ENCODE data around the gene UNC119B. TPM values are rescaled to one million over a fixed set of nuclear protein-coding genes. Genes with fewer than 3 reads are reported as not detected.

UNC119B gene
- total and polyA plus RNA-seq, 4 donors = 3.8 to 24.8 (median 11.8) TPM

GRCh38 chr12:120705618-120706017 is 4.6 kb upstream of the UNC119B start:
- H3K27me3 ChIP-seq (ENCODE audit: control insufficient read depth in 4 of 4, insufficient read depth in 4 of 4, low read length in 3 of 4) = no peaks in the 10 kb centered on the region
- TF ChIP-seq HNF4A (conservative IDR thresholded peaks at IDR 0.05) = peak in 1 of 2 donors; percentile 16
- peak in 1 of 2 donors; percentile 30 for TF ChIP-seq RXRA (IDR thresholded peaks at IDR 0.05)
- no peak for TF ChIP-seq TAF1 (conservative IDR thresholded peaks at IDR 0.05)
- TF ChIP-seq YY1 (IDR thresholded peaks at IDR 0.05) = peak; percentile 12
- WGBS = 45% methylated on average over 1 of the region's 1 CpG
- H3K36me3 ChIP-seq (ENCODE audit: control insufficient read depth in 4 of 4, insufficient read depth in 3 of 4, low read depth in 1 of 4, low read length in 3 of 4) = peaks cover 0 to 15% (median 6%) of the 10 kb centered on the region in 4 donors
- H3K9ac ChIP-seq (ENCODE audit: low read depth in 1 of 2, low read length in 2 of 2) = no peak overlapping the region
- peaks cover 2 to 9% (median 5%) of the 10 kb centered on the region in 4 donors for H3K4me1 ChIP-seq (ENCODE audit: control insufficient read depth in 4 of 4, insufficient read depth in 4 of 4, low read length in 3 of 4)
- no peak overlapping the region for H3K4me3 ChIP-seq (ENCODE audit: low read depth in 1 of 3, low read length in 3 of 3)
- no peak overlapping the region for H3K27ac ChIP-seq (ENCODE audit: low read depth in 1 of 2, low read length in 2 of 2)
- no peaks in the 10 kb centered on the region for H3K9me3 ChIP-seq (ENCODE audit: control insufficient read depth in 4 of 4, low read length in 3 of 4)
- no peak for DNase-seq (ENCODE audit: low spot score)

DNA sequence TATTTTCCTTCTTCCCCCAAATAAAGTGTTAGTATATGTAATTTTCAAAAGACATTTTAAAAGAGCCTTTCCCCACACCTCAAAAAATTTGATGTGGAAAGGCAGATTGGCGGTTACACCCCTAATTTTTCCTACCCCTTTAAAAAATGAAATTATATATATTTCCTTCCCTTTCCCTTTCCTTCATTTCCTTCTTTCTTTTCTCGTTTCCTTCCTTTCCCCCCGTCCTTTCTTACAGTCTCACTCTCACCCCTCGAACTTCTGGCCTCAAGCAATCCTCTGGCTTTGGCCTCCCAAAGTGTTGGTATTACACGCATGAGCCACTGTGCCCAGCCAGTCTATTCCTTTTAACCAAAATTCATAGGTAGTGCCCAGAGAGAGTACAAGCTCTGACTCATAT is 4.2 kb upstream of the UNC119B start:
- WGBS = 87% methylated on average over 5 of the region's 5 CpGs
- Histone ChIP-seq H3K4me3 (ENCODE audit: low read depth in 1 of 3, low read length in 3 of 3) (no peak overlapping the region), H3K9me3 (ENCODE audit: control insufficient read depth in 4 of 4, low read length in 3 of 4) (no peaks in the 10 kb centered on the region), H3K27ac (ENCODE audit: low read depth in 1 of 2, low read length in 2 of 2) (no peak overlapping the region), H3K9ac (ENCODE audit: low read depth in 1 of 2, low read length in 2 of 2) (no peak overlapping the region), H3K4me1 (ENCODE audit: control insufficient read depth in 4 of 4, insufficient read depth in 4 of 4, low read length in 3 of 4) (peaks cover 2 to 12% (median 5%) of the 10 kb centered on the region in 4 donors), H3K27me3 (ENCODE audit: control insufficient read depth in 4 of 4, insufficient read depth in 4 of 4, low read length in 3 of 4) (no peaks in the 10 kb centered on the region), H3K36me3 (ENCODE audit: control insufficient read depth in 4 of 4, insufficient read depth in 3 of 4, low read depth in 1 of 4, low read length in 3 of 4) (peaks cover 0 to 11% (median 2%) of the 10 kb centered on the region in 4 donors)
- no peak for DNase-seq (ENCODE audit: low spot score)
- no peak for TF ChIP-seq GABPA (IDR thresholded peaks at IDR 0.05 in 1 of 2, conservative IDR thresholded peaks at IDR 0.05 in 1 of 2)
- TF ChIP-seq, protein P1, sequence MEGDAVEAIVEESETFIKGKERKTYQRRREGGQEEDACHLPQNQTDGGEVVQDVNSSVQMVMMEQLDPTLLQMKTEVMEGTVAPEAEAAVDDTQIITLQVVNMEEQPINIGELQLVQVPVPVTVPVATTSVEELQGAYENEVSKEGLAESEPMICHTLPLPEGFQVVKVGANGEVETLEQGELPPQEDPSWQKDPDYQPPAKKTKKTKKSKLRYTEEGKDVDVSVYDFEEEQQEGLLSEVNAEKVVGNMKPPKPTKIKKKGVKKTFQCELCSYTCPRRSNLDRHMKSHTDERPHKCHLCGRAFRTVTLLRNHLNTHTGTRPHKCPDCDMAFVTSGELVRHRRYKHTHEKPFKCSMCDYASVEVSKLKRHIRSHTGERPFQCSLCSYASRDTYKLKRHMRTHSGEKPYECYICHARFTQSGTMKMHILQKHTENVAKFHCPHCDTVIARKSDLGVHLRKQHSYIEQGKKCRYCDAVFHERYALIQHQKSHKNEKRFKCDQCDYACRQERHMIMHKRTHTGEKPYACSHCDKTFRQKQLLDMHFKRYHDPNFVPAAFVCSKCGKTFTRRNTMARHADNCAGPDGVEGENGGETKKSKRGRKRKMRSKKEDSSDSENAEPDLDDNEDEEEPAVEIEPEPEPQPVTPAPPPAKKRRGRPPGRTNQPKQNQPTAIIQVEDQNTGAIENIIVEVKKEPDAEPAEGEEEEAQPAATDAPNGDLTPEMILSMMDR (IDR thresholded peaks at IDR 0.05; ENCODE audit: low read depth, low read length, missing input control) = no peak
- no peak for TF ChIP-seq HNF4G (IDR thresholded peaks at IDR 0.05)
- no peak for TF ChIP-seq RXRA (IDR thresholded peaks at IDR 0.05)
- no peak for TF ChIP-seq YY1 (IDR thresholded peaks at IDR 0.05)
- TF ChIP-seq, protein P2, sequence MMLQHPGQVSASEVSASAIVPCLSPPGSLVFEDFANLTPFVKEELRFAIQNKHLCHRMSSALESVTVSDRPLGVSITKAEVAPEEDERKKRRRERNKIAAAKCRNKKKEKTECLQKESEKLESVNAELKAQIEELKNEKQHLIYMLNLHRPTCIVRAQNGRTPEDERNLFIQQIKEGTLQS (IDR thresholded peaks at IDR 0.05) = no peak
- TF ChIP-seq FOXA2 (IDR thresholded peaks at IDR 0.05) = no peak
- TF ChIP-seq TAF1 (conservative IDR thresholded peaks at IDR 0.05) = no peak
- no peak for TF ChIP-seq NR2F2 (IDR thresholded peaks at IDR 0.05)
- no peak for TF ChIP-seq JUND (IDR thresholded peaks at IDR 0.05)
- TF ChIP-seq FOXA1 (IDR thresholded peaks at IDR 0.05) = no peak
- TF ChIP-seq SP1 (IDR thresholded peaks at IDR 0.05) = no peak
- TF ChIP-seq HNF4A (conservative IDR thresholded peaks at IDR 0.05) = no peak

DNA sequence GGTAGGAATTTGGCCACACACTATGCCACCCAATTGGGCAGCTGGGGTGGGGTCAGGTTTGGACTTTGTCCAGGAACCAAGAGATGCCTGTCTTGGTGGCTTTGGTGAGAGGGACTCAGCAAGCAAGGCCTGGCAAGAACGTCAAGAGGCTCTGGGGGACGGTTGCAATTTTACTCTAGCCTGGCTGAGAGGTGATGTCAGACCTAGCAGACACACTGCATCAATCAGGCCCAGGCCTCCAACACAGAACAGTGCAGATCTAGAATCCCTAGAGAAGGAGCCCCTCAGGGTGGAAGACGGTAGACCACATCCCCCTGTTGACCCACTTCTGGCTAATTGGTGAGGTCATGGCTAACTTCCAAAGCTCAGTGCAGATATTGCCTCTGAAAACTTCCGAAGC is 1.6 kb upstream of the UNC119B start:
- WGBS = 82% methylated on average over 4 of the region's 4 CpGs

More for the DNA sequence above, 1.6 kb upstream of the UNC119B start:
- H3K4me3 ChIP-seq (ENCODE audit: low read depth in 1 of 3, low read length in 3 of 3) = no peak overlapping the region
- no peak overlapping the region for H3K9ac ChIP-seq (ENCODE audit: low read depth in 1 of 2, low read length in 2 of 2)
- peaks cover 0 to 5% (median 4%) of the 10 kb centered on the region in 4 donors for H3K36me3 ChIP-seq (ENCODE audit: control insufficient read depth in 4 of 4, insufficient read depth in 3 of 4, low read depth in 1 of 4, low read length in 3 of 4)
- TF ChIP-seq SP1 (IDR thresholded peaks at IDR 0.05) = no peak
- no peak for TF ChIP-seq FOXA2 (IDR thresholded peaks at IDR 0.05)
- TF ChIP-seq RAD21 (IDR thresholded peaks at IDR 0.05) = no peak
- TF ChIP-seq, protein P3, sequence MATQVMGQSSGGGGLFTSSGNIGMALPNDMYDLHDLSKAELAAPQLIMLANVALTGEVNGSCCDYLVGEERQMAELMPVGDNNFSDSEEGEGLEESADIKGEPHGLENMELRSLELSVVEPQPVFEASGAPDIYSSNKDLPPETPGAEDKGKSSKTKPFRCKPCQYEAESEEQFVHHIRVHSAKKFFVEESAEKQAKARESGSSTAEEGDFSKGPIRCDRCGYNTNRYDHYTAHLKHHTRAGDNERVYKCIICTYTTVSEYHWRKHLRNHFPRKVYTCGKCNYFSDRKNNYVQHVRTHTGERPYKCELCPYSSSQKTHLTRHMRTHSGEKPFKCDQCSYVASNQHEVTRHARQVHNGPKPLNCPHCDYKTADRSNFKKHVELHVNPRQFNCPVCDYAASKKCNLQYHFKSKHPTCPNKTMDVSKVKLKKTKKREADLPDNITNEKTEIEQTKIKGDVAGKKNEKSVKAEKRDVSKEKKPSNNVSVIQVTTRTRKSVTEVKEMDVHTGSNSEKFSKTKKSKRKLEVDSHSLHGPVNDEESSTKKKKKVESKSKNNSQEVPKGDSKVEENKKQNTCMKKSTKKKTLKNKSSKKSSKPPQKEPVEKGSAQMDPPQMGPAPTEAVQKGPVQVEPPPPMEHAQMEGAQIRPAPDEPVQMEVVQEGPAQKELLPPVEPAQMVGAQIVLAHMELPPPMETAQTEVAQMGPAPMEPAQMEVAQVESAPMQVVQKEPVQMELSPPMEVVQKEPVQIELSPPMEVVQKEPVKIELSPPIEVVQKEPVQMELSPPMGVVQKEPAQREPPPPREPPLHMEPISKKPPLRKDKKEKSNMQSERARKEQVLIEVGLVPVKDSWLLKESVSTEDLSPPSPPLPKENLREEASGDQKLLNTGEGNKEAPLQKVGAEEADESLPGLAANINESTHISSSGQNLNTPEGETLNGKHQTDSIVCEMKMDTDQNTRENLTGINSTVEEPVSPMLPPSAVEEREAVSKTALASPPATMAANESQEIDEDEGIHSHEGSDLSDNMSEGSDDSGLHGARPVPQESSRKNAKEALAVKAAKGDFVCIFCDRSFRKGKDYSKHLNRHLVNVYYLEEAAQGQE (IDR thresholded peaks at IDR 0.05) = no peak
- no peak for TF ChIP-seq JUND (IDR thresholded peaks at IDR 0.05)
- no peak for TF ChIP-seq EGR1 (IDR thresholded peaks at IDR 0.05; ENCODE audit: low read depth in 2 of 2)
- no peak for TF ChIP-seq YY1 (IDR thresholded peaks at IDR 0.05)
- TF ChIP-seq FOXA1 (IDR thresholded peaks at IDR 0.05) = no peak
- TF ChIP-seq TAF1 (conservative IDR thresholded peaks at IDR 0.05) = no peak
- no peak for TF ChIP-seq RXRA (IDR thresholded peaks at IDR 0.05)
- no peak overlapping the region for H3K27ac ChIP-seq (ENCODE audit: low read depth in 1 of 2, low read length in 2 of 2)
- H3K27me3 ChIP-seq (ENCODE audit: control insufficient read depth in 4 of 4, insufficient read depth in 4 of 4, low read length in 3 of 4) = no peaks in the 10 kb centered on the region
- DNase-seq (ENCODE audit: low spot score) = no peak
- no peaks in the 10 kb centered on the region for H3K9me3 ChIP-seq (ENCODE audit: control insufficient read depth in 4 of 4, low read length in 3 of 4)
- peaks cover 2 to 22% (median 14%) of the 10 kb centered on the region in 4 donors for H3K4me1 ChIP-seq (ENCODE audit: control insufficient read depth in 4 of 4, insufficient read depth in 4 of 4, low read length in 3 of 4)

Measured in liver (tissue), 9 donors.